Parathyroid adenoma (tissue), 2 donors: Measurements from ENCODE around the gene MED16.
A peak's percentile ranks its signal among the peaks of the same experiment; 100 is the strongest.
"Not testable (repeated sequence)": the region's sequence is repeated elsewhere in the genome, so short reads cannot be mapped to it uniquely, and the experiment has no call there.

Experiments
- H2AFZ ChIP-seq: fragments of 300-600 bp; sonication (generic); one replicate; pipeline ENCODE4 v1.7.0; 2017; ENCODE audit warnings: antibody characterized with exemption, mild to moderate bottlenecking
- H3K27ac ChIP-seq: fragments of 300-600 bp; sonication (generic); one replicate; pipeline ENCODE4 v1.7.0; 2017
- H3K27me3 ChIP-seq: fragments of 300-600 bp; sonication (generic); one replicate; pipeline ENCODE4 v1.7.0; 2017; ENCODE audit warnings: low read length; ENCODE audit not compliant: control insufficient read depth, insufficient read depth
- H3K36me3 ChIP-seq: fragments of 300-600 bp; sonication (generic); one replicate; pipeline ENCODE4 v1.7.0; 2017; ENCODE audit warnings: low read length; ENCODE audit not compliant: control insufficient read depth, insufficient read depth
- H3K4me1 ChIP-seq: fragments of 300-600 bp; sonication (generic); one replicate; pipeline ENCODE4 v1.7.0; 2017; ENCODE audit warnings: control low read depth
- H3K4me2 ChIP-seq: fragments of 300-600 bp; sonication (generic); one replicate; pipeline ENCODE4 v1.7.0; 2017; ENCODE audit warnings: low read length
- H3K4me3 ChIP-seq: fragments of 300-600 bp; sonication (generic); one replicate; pipeline ENCODE4 v1.7.0; 2017; ENCODE audit warnings: low read depth, low read length
- H3K79me2 ChIP-seq: fragments of 300-600 bp; sonication (generic); one replicate; pipeline ENCODE4 v1.7.0; 2017; ENCODE audit warnings: control low read depth
- H3K9ac ChIP-seq: fragments of 300-600 bp; sonication (generic); one replicate; pipeline ENCODE4 v1.7.0; 2017; ENCODE audit warnings: mild to moderate bottlenecking
- H3K9me3 ChIP-seq: fragments of 300-600 bp; sonication (generic); one replicate; pipeline ENCODE4 v1.7.0; 2017; ENCODE audit warnings: low read length; ENCODE audit not compliant: control insufficient read depth
- TF ChIP-seq, protein P1 (sequence below): fragments of 300-600 bp; sonication (generic); IDR thresholded peaks from one replicate; pipeline ENCODE4 v1.7.0; 2017; ENCODE audit warnings: antibody characterized with exemption, mild to moderate bottlenecking
- donor health status: primary hyperparathyroidism.

MED16 gene

DNA sequence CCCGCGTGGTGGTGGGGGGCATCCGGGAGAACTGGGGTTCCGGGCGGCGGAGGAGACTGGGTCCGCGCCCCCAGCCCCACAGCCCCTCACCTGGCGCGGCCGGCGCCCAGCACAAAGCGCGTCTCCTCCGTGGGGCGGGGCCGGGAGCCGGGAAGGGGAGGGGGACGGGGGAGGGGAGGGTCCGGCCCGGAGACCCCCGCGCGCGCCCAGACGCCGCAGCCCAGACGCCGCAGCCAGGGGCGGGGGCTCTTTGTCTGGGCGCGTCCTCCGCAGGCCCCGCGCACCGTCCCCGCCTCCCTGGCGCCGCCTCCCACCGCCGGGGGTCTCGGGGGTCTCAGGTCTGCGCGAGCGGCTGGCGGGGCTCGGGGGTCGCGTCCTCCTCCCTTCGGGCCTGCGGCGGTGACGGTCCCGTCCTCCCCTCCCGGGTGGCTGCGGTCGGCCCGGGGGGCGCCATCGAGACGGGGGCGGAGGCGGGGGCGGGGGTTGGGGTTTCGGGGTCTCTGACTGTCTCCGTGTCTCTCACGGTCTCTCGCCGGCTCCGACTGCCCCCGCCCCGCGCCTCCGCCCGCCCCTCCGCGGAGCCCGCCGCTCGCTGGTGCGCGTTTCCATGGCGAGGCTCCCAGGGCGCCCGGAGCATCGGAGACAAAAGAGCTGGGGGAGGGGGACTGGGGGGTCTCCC is 71.0 kb downstream of the MED16 start, which contains the start of gene PLPPR3:
Gene PLPPR3 (minus strand): TSS at position 131 of the 679 bp plus-strand sequence. CDS start 396 bp downstream, outside the sequence.
- Histone ChIP-seq H3K27ac (no peak within 1 kb of the TSS), H3K9me3 (no peaks in the 10 kb centered on the region), H3K79me2 (no peaks in the 10 kb centered on the region), H3K9ac (no peak within 1 kb of the TSS), H3K4me1 (no peaks in the 10 kb centered on the region), H3K4me2 (peak within 1 kb of the TSS; percentile 59), H3K4me3 (no peak within 1 kb of the TSS), H3K36me3 (no peaks in the 10 kb centered on the region), H3K27me3 (no peaks in the 10 kb centered on the region), H2AFZ (peak within 1 kb of the TSS; percentile 63)
- TF ChIP-seq, protein P1, sequence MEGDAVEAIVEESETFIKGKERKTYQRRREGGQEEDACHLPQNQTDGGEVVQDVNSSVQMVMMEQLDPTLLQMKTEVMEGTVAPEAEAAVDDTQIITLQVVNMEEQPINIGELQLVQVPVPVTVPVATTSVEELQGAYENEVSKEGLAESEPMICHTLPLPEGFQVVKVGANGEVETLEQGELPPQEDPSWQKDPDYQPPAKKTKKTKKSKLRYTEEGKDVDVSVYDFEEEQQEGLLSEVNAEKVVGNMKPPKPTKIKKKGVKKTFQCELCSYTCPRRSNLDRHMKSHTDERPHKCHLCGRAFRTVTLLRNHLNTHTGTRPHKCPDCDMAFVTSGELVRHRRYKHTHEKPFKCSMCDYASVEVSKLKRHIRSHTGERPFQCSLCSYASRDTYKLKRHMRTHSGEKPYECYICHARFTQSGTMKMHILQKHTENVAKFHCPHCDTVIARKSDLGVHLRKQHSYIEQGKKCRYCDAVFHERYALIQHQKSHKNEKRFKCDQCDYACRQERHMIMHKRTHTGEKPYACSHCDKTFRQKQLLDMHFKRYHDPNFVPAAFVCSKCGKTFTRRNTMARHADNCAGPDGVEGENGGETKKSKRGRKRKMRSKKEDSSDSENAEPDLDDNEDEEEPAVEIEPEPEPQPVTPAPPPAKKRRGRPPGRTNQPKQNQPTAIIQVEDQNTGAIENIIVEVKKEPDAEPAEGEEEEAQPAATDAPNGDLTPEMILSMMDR = no peak

DNA sequence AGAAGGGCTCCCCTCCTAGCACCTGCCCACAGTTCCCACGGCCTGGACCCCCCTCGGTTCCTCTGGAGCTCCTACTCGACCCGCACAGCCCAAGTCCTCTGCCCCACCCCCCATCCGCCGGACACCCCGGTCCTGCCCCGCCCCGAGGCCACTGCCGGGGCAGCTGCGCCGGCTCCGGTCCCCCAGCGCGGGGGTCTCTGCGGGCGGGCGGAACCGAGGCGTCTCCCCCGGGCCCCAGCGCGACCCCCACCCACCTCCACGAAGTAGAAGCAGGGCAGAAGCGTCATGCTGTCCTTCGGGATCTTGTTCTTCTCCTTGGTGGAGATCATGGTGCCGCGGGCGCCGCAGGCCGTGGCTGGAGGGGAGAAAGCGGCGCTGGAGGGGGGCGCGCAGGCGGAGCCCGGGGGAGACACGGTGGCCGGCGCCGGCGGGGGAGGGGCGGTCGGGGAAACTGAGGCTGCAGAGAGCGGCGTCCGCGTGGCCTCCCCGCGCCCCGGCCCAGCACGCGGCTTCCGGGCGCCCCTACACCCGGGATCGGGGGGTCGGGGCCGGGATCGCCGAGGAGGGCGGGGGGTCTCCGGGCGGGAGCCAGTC is 71.7 kb downstream of the MED16 start:
- H3K79me2 ChIP-seq = no peaks in the 10 kb centered on the region
- no peaks in the 10 kb centered on the region for H3K27me3 ChIP-seq
- H3K36me3 ChIP-seq = no peaks in the 10 kb centered on the region
- H3K9me3 ChIP-seq = no peaks in the 10 kb centered on the region
- TF ChIP-seq, protein P1 = no peak
- H3K4me2 ChIP-seq = peak overlapping the region; percentile 59
- H3K9ac ChIP-seq = no peak overlapping the region
- H3K4me3 ChIP-seq = no peak overlapping the region
- no peaks in the 10 kb centered on the region for H3K4me1 ChIP-seq
- no peak overlapping the region for H3K27ac ChIP-seq
- H2AFZ ChIP-seq = peak overlapping the region; percentile 63

DNA sequence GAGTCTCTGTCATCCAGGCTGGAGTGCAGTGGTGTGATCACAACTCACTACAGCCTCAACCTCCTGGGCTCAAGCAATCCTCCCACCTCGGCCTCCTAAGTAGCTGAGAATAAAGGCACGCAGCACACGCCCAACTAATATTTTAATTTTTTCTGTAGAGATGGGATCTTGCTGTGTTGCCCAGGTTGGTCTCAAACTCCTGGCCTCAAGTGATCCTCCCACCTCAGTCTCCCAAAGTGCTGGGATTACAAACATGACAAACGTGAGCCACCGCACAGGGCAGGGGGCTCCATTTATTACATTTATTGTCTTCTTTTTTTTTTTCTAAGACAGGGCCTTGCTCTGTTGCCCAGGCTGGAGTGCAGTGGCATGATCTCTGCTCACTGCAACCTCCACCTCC is 72.8 kb downstream of the MED16 start:
- not testable (repeated sequence) for H3K27me3 ChIP-seq, H3K36me3 ChIP-seq, H3K4me1 ChIP-seq, H3K4me2 ChIP-seq, H3K27ac ChIP-seq, H2AFZ ChIP-seq, H3K4me3 ChIP-seq, H3K79me2 ChIP-seq, H3K9ac ChIP-seq, H3K9me3 ChIP-seq
